Esophagus squamous epithelium (tissue), 4 donors: ENCODE data around the gene TRIOBP.

Source experiments
- CTCF ChIP-seq, 6 experiments: fragments of 450-650 bp in 4 of 6; fragments of 200-600 bp in 2 of 6; sonication (generic) in 2 of 6; IDR thresholded peaks; one replicate each; pipeline ENCODE4 v1.5.1; 2016 to 2019; ENCODE audit warnings: antibody characterized with exemption in 6 of 6, mild to moderate bottlenecking in 4 of 6, moderate library complexity in 4 of 6
- POLR2A ChIP-seq, 4 donors: fragments of 450-650 bp; IDR thresholded peaks; one replicate each; pipeline ENCODE4 v1.6.1; 2017; ENCODE audit warnings: antibody characterized with exemption in 4 of 4, mild to moderate bottlenecking in 4 of 4, moderate library complexity in 3 of 4

- TF ChIP-seq POLR2A (IDR thresholded peaks at IDR 0.05), result no peak
- no peak for TF ChIP-seq CTCF (IDR thresholded peaks at IDR 0.05)
Measured at GRCh38 chr22:37654563-37655251, 42.1 kb upstream of the TRIOBP start.
